HG03039 (cell line): ENCODE results near the gene ERGIC1.
A peak's percentile ranks its signal among the peaks of the same experiment; 100 is the strongest.
"Not testable (repeated sequence)": the region's sequence is repeated elsewhere in the genome, so short reads cannot be mapped to it uniquely, and the experiment has no call there.

ENCODE experiments used
- ATAC-seq: cut with Tn5 transposase; IDR thresholded peaks from one replicate; pipeline ENCODE4 v1.9.1; 2021; ENCODE audit warnings: mild to moderate bottlenecking, moderate library complexity; ENCODE audit not compliant: unreplicated experiment

The ERGIC1 gene

GRCh38 chr5:172799416-172799815 is 34.6 kb upstream of the ERGIC1 start:
- ATAC-seq: no peak

GRCh38 chr5:172800088-172800551 is 33.9 kb upstream of the ERGIC1 start:
- ATAC-seq: no peak

- ATAC-seq: no peak
These were observed 32.8 kb upstream of the ERGIC1 start for GRCh38 chr5:172801179-172801671.

- ATAC-seq: no peak
These were observed 31.9 kb upstream of the ERGIC1 start for GRCh38 chr5:172802112-172802511.

GRCh38 chr5:172802567-172803176 is 31.4 kb upstream of the ERGIC1 start:
- ATAC-seq: no peak

- no peak for ATAC-seq
These were observed 28.9 kb upstream of the ERGIC1 start for GRCh38 chr5:172805018-172805683.

GRCh38 chr5:172805736-172806255 is 28.3 kb upstream of the ERGIC1 start:
- ATAC-seq: no peak

GRCh38 chr5:172806897-172807672 is 27.0 kb upstream of the ERGIC1 start:
- peak; percentile 93 for ATAC-seq

- no peak for ATAC-seq
These were observed 26.2 kb upstream of the ERGIC1 start for GRCh38 chr5:172807766-172808311.

GRCh38 chr5:172809774-172810173 is 24.3 kb upstream of the ERGIC1 start:
- ATAC-seq: no peak

- not testable (repeated sequence) for ATAC-seq
These were observed 23.1 kb upstream of the ERGIC1 start for GRCh38 chr5:172810996-172811395.

GRCh38 chr5:172815631-172816030 is 18.4 kb upstream of the ERGIC1 start:
- no peak for ATAC-seq

- ATAC-seq: no peak
These were observed 17.0 kb upstream of the ERGIC1 start for GRCh38 chr5:172816925-172817562.

- no peak for ATAC-seq
These were observed 16.4 kb upstream of the ERGIC1 start for GRCh38 chr5:172817664-172818063.

- ATAC-seq: no peak
These were observed 16.0 kb upstream of the ERGIC1 start for GRCh38 chr5:172818081-172818480.

- ATAC-seq: no peak
These were observed 14.5 kb upstream of the ERGIC1 start for GRCh38 chr5:172819569-172819968.

- no peak for ATAC-seq
These were observed 13.8 kb upstream of the ERGIC1 start for GRCh38 chr5:172820046-172820767.

- no peak for ATAC-seq
These were observed 12.6 kb upstream of the ERGIC1 start for GRCh38 chr5:172821340-172821985.

GRCh38 chr5:172823840-172824362 is 10.2 kb upstream of the ERGIC1 start:
- ATAC-seq: no peak
